A549 (cell line): ENCODE results near the gene FAM131A. TPM values are rescaled to one million over a fixed set of nuclear protein-coding genes. Genes with fewer than 3 reads are reported as not detected.

Experiments
- ATAC-seq, 2 experiments: fragments of 200-7000 bp in 1 of 2; fragments of >200 bp in 1 of 2; cut with Nextera tagmentation in 1 of 2; cut with Tn5 transposase in 1 of 2; 3 replicates each; pipeline versions ENCODE4 v1.8.0 to v1.9.1; 2018 to 2020; ENCODE audit warnings: mild to moderate bottlenecking in 1 of 2, moderate library complexity in 1 of 2
- CTCF ChIA-PET: fragments of 300-600 bp; sonication (Branson Sonifier 250); formaldehyde crosslinking; extraction: SDS; loops from one replicate; lab custom pipeline; 2021; ENCODE audit warnings: antibody characterized with exemption, inconsistent platforms; lab: Yijun Ruan, JAX
- POLR2A ChIA-PET: fragments of 350-600 bp; formaldehyde crosslinking; extraction: SDS; loops from one replicate; lab custom pipeline; 2021; ENCODE audit warnings: antibody characterized with exemption, inconsistent platforms; lab: Yijun Ruan, JAX
- DNase-seq, 2 experiments: peaks; one replicate each; pipeline versions ENCODE4 v3.0.0 to v3.0.0-alpha.2; 2011 to 2016; ENCODE audit warnings: low read depth in 1 of 2, low spot score in 1 of 2
- FAIRE-seq: peaks from 2 replicates; lab custom pipeline; 2011; peaks lifted over from hg19 to GRCh38; lab: Jason Lieb, UNC
- H3K27ac ChIP-seq, 2 experiments: fragments of >200 bp; sonication (Bioruptor Twin); formaldehyde crosslinking; 3 replicates each; pipeline ENCODE4 v1.5.1; 2016 to 2017
- H3K4me1 ChIP-seq: fragments of >200 bp; sonication (Bioruptor Twin); formaldehyde crosslinking; 3 replicates; pipeline ENCODE4 v1.6.1; 2016
- H3K4me2 ChIP-seq: fragments of >200 bp; sonication (Bioruptor Twin); formaldehyde crosslinking; 3 replicates; pipeline ENCODE4 v1.6.1; 2016
- H3K4me3 ChIP-seq: fragments of >200 bp; sonication (Bioruptor Twin); formaldehyde crosslinking; 3 replicates; pipeline ENCODE4 v1.5.1; 2016
- H3K9me3 ChIP-seq: fragments of >200 bp; sonication (Bioruptor Twin); formaldehyde crosslinking; 3 replicates; pipeline ENCODE4 v1.6.1; 2016
- BCL3 ChIP-seq: fragments of >200 bp; sonication (Bioruptor Twin); formaldehyde crosslinking; IDR thresholded peaks from 3 replicates; pipeline ENCODE4 v1.6.1; 2016
- CBX8 ChIP-seq: fragments of 200-600 bp; sonication (generic); IDR thresholded peaks from 2 replicates; pipeline ENCODE4 v1.6.1; 2016
- E2F6 ChIP-seq: IDR thresholded peaks from 2 replicates; pipeline ENCODE4 v1.6.1; 2012; ENCODE audit warnings: low read depth, borderline replicate concordance
- EP300 ChIP-seq, 2 experiments: fragments of >200 bp; sonication (Bioruptor Twin); formaldehyde crosslinking; IDR thresholded peaks; 2 replicates in 1 of 2; 3 replicates in 1 of 2; pipeline ENCODE4 v1.6.1; 2016 to 2017
- HDAC2 ChIP-seq: fragments of 200-600 bp; sonication (generic); IDR thresholded peaks from 2 replicates; pipeline ENCODE4 v1.6.1; 2016
- HOXB13 ChIP-seq: fragments of 250-450 bp; sonication (Bioruptor Pico); IDR thresholded peaks from 2 replicates; pipeline ENCODE4 v1.5.0; 2020; ENCODE audit warnings: low read depth, mild to moderate bottlenecking, moderate library complexity
- HOXB5 ChIP-seq: fragments of 250-450 bp; sonication (Bioruptor Pico); IDR thresholded peaks from 2 replicates; pipeline ENCODE4 v1.5.0; 2020; ENCODE audit warnings: mild to moderate bottlenecking, moderate library complexity
- JUN ChIP-seq, 2 experiments: fragments of >200 bp; sonication (Bioruptor Twin); formaldehyde crosslinking; IDR thresholded peaks; 2 replicates in 1 of 2; 3 replicates in 1 of 2; pipeline ENCODE4 v1.6.1; 2016 to 2017
- MYC ChIP-seq: IDR thresholded peaks from 2 replicates; pipeline ENCODE4 v1.6.1; 2012; ENCODE audit warnings: mild to moderate bottlenecking, inconsistent platforms, low read length, improper control_type of control experiment, borderline replicate concordance
- NPAS2 ChIP-seq: fragments of 250-450 bp; sonication (Bioruptor Pico); IDR thresholded peaks from 2 replicates; pipeline ENCODE4 v1.8.0; 2022; ENCODE audit warnings: mild to moderate bottlenecking, moderate library complexity, borderline replicate concordance
- PHF8 ChIP-seq: fragments of 200-600 bp; sonication (generic); IDR thresholded peaks from 2 replicates; pipeline ENCODE4 v1.6.1; 2016; ENCODE audit warnings: low read depth, mild to moderate bottlenecking, antibody characterized with exemption, moderate library complexity, borderline replicate concordance
- POLR2A ChIP-seq: IDR thresholded peaks from 2 replicates; pipeline ENCODE4 v1.6.1; 2012; ENCODE audit warnings: mild to moderate bottlenecking, low read length
- RAD21 ChIP-seq, 2 experiments: fragments of >200 bp in 1 of 2; sonication (Bioruptor Twin) in 1 of 2; formaldehyde crosslinking in 1 of 2; IDR thresholded peaks in 1 of 2; conservative IDR thresholded peaks in 1 of 2; 2 replicates in 1 of 2; 3 replicates in 1 of 2; pipeline ENCODE4 v1.6.1; 2012 to 2018; ENCODE audit warnings: inconsistent platforms in 1 of 2
- REST ChIP-seq: fragments of 200-600 bp; sonication (generic); IDR thresholded peaks from 2 replicates; pipeline ENCODE4 v1.6.1; 2016; ENCODE audit warnings: antibody characterized with exemption, mild to moderate bottlenecking, moderate library complexity
- RFX5 ChIP-seq: fragments of 450-650 bp; IDR thresholded peaks from 2 replicates; pipeline ENCODE4 v1.7.1; 2014; ENCODE audit warnings: antibody characterized with exemption, mild to moderate bottlenecking, moderate library complexity
- WGBS: methylation state at CpG from one replicate; pipeline ENCODE4 v1.1.6; 2017; ENCODE audit errors: missing lambda C conversion rate; 5-methylcytosine and 5-hydroxymethylcytosine counted together
- polyA plus RNA-seq, 4 experiments: library from polyadenylated mRNA; depleted of rRNA in 3 of 4; stranded (reverse); fragments of >200 nt; fragmentation: RNase III in 1 of 4; extraction: RNeasy Plus Mini Kit Qiagen cat#74134 plus additional on column Dnase treatment in 1 of 4; gene quantifications; 2 replicates in 3 of 4; 3 replicates in 1 of 4; pipeline ENCODE4 v1.2.3, GENCODE V29; 2011 to 2017
- TF ChIP-seq, protein P1 (sequence below): IDR thresholded peaks from 2 replicates; pipeline ENCODE4 v1.6.1; 2012
- TF ChIP-seq, protein P2 (sequence below): fragments of >200 bp; sonication (Bioruptor Twin); formaldehyde crosslinking; IDR thresholded peaks from 3 replicates; pipeline ENCODE4 v1.5.1; 2016
- TF ChIP-seq, protein P3 (sequence below): fragments of >200 bp; sonication (Bioruptor Twin); formaldehyde crosslinking; IDR thresholded peaks from 2 replicates; pipeline ENCODE4 v1.6.1; 2016

FAM131A gene
- polyA plus RNA-seq, 2 of the 4 experiments (the other 2 are of a cell fraction), result 5.2 to 6.1 TPM

GRCh38 chr3:184358921-184359350 is 21.5 kb downstream of the FAM131A start:
- FAIRE-seq (no peak), DNase-seq (no peak), ATAC-seq (no peak)
- ChIA-PET POLR2A (no interaction called here), CTCF (interaction anchor here (0.7 to 0.8 kb wide), 2 partner anchors 184 to 185 kb away, joined by 4 read pairs; no protein-coding TSS in a partner anchor)
- no peak overlapping the region for H3K27ac ChIP-seq
- H3K4me3 ChIP-seq, result no peak overlapping the region
- TF ChIP-seq, protein P1, sequence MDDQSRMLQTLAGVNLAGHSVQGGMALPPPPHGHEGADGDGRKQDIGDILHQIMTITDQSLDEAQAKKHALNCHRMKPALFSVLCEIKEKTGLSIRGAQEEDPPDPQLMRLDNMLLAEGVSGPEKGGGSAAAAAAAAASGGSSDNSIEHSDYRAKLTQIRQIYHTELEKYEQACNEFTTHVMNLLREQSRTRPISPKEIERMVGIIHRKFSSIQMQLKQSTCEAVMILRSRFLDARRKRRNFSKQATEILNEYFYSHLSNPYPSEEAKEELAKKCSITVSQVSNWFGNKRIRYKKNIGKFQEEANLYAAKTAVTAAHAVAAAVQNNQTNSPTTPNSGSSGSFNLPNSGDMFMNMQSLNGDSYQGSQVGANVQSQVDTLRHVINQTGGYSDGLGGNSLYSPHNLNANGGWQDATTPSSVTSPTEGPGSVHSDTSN, result no peak
- TF ChIP-seq EP300 (IDR thresholded peaks at IDR 0.05) (no peak), PHF8 (no peak), REST (no peak), HOXB13 (CRISPR knock-in tag) (no peak), NPAS2 (CRISPR knock-in tag) (no peak), JUN (IDR thresholded peaks at IDR 0.05) (no peak), RFX5 (no peak), HOXB5 (CRISPR knock-in tag) (no peak)
- peaks cover 11% of the 10 kb centered on the region for H3K4me1 ChIP-seq
- no peaks in the 10 kb centered on the region for H3K9me3 ChIP-seq
- 91% methylated on average over 9 of the region's 14 CpGs for WGBS
- no peak overlapping the region for H3K4me2 ChIP-seq

- Histone ChIP-seq H3K9me3 (no peaks in the 10 kb centered on the region), H3K4me2 (no peak overlapping the region), H3K4me1 (peaks cover 18% of the 10 kb centered on the region), H3K4me3 (no peak overlapping the region), H3K27ac (no peak overlapping the region)
- TF ChIP-seq POLR2A (no peak), MYC (no peak), HDAC2 (no peak)
- TF ChIP-seq, protein P2, sequence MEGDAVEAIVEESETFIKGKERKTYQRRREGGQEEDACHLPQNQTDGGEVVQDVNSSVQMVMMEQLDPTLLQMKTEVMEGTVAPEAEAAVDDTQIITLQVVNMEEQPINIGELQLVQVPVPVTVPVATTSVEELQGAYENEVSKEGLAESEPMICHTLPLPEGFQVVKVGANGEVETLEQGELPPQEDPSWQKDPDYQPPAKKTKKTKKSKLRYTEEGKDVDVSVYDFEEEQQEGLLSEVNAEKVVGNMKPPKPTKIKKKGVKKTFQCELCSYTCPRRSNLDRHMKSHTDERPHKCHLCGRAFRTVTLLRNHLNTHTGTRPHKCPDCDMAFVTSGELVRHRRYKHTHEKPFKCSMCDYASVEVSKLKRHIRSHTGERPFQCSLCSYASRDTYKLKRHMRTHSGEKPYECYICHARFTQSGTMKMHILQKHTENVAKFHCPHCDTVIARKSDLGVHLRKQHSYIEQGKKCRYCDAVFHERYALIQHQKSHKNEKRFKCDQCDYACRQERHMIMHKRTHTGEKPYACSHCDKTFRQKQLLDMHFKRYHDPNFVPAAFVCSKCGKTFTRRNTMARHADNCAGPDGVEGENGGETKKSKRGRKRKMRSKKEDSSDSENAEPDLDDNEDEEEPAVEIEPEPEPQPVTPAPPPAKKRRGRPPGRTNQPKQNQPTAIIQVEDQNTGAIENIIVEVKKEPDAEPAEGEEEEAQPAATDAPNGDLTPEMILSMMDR, result no peak
- no peak for ATAC-seq
- no peak for DNase-seq
- POLR2A ChIA-PET, result no interaction called here
- CTCF ChIA-PET, result interaction anchor here (0.6 to 1.6 kb wide), 5 partner anchors 12 to 185 kb away, joined by 3 to 6 read pairs (median 4); no protein-coding TSS in a partner anchor
- FAIRE-seq, result no peak
- WGBS, result no CpG with 5 or more reads among the region's 9 CpGs
These were observed 22.2 kb downstream of the FAM131A start for GRCh38 chr3:184359610-184360009.

DNA sequence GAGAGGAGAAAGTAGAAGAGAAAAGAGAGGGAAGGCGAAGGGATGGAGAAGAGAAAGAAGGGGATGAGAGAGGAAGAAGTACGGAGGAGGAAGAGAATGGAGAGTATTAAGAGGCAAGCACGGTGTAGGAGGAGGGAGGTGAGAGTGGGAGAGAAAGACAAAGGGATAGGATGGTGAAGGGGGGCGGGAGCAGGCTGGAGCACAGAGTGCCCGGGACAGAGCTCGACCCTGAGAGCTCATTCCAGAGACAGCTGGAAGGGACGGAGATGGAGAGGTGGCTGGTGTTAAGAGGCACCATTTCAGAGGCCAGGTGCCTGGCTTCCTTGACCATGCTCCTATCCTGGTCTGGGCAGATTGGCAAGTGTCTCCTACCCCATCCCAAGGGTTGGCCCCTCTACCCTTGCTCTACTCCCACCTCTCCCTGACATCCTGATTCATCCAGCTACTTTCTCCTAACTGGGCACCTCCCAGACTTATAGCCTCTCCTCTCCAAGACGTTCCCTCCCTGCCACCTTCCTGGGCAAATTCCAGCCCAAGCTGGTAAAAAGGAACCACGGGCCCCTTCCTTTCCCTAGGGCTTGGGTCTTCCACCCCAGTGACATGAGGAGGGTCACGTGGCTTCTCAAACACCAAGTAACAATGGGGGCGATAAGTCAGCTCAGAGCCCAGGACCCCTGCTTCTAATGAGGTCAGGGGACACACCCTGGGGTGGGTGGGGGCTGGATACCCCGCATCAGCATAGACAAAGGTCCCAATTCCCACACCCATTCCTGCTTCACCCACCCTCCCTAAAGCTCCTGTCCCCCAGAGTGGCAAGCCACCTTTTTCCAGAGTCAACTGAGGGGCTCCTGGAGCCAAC is 22.9 kb downstream of the FAM131A start:
- no peak for TF ChIP-seq BCL3
- TF ChIP-seq CBX8, result no peak
- TF ChIP-seq E2F6, result no peak
- TF ChIP-seq HDAC2, result no peak
- TF ChIP-seq POLR2A, result no peak
- TF ChIP-seq, protein P3, sequence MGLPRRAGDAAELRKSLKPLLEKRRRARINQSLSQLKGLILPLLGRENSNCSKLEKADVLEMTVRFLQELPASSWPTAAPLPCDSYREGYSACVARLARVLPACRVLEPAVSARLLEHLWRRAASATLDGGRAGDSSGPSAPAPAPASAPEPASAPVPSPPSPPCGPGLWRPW, result no peak
- no peak for TF ChIP-seq RAD21 (conservative IDR thresholded peaks at IDR 0.05 in 1 of 2, IDR thresholded peaks at IDR 0.05 in 1 of 2)
- TF ChIP-seq, all 56 proteins: peak for 0
- Histone ChIP-seq H3K27ac (peak overlapping the region; percentile 94 to 97; a peak in 5 of 6 replicates), H3K4me2 (peak overlapping the region; percentile 97), H3K9me3 (no peaks in the 10 kb centered on the region), H3K4me3 (peak overlapping the region; percentile 79), H3K4me1 (peaks cover 20% of the 10 kb centered on the region)
- ChIA-PET CTCF (interaction anchor here (0.6 to 1.6 kb wide), 6 partner anchors 11 to 201 kb away, joined by 3 to 6 read pairs (median 3); partner anchors contain the start of gene EPHB3), POLR2A (no interaction called here)
- ATAC-seq, result no peak
- no peak for DNase-seq
- 84% methylated on average over 12 of the region's 12 CpGs for WGBS
- FAIRE-seq, result no peak
